Right ventricle myocardium inferior (tissue), 1 donor: ENCODE data around the gene TUBB4A. TPM values are rescaled to one million over a fixed set of nuclear protein-coding genes. Genes with fewer than 3 reads are reported as not detected.
"Not testable (repeated sequence)": the region's sequence is repeated elsewhere in the genome, so short reads cannot be mapped to it uniquely, and the experiment has no call there.

Experiments used
- ATAC-seq: fragments of 200-7000 bp; cut with Tn5 transposase; one replicate; pipeline ENCODE4 v1.9.1; 2020; ENCODE audit warnings: mild to moderate bottlenecking, moderate library complexity
- DNase-seq: peaks from one replicate; pipeline ENCODE4 v3.0.0; 2021; ENCODE audit errors: missing footprints
- intact Hi-C: fragments of 100-400 bp; cut with DNase I; formaldehyde crosslinking; loops from one replicate; pipeline ENCODE4 v1.11.0; 2022
- total RNA-seq: library from RNA; stranded (reverse); fragmentation: NEBNext Ultra II Directional; extraction: Animal tissue kit (Norgen Biotek cat#: 25700); gene quantifications from one replicate; pipeline ENCODE4 v1.2.1, GENCODE V29; 2021
- donor health status: DM: no; HTN: yes; CAD: no; lungs with severe emphysema.

TUBB4A gene
- total RNA-seq, 1 donor from 2014 or later = 6.2 TPM

GRCh38 chr19:6528544-6529121 lies 26.5 kb upstream of the TUBB4A start:
- intact Hi-C loops = no loop called here
- ATAC-seq (peak; percentile 80), DNase-seq (peak; percentile 79)

GRCh38 chr19:6527893-6528543 lies 25.9 kb upstream of the TUBB4A start:
- intact Hi-C loops = no loop called here
- no peak for ATAC-seq

GRCh38 chr19:6524311-6524710 lies 22.2 kb upstream of the TUBB4A start:
- no peak for ATAC-seq
- intact Hi-C loops = no loop called here
- no peak for DNase-seq

More at GRCh38 chr19:6527893-6528543, 25.9 kb upstream of the TUBB4A start:
- no peak for DNase-seq

- DNase-seq (no peak), ATAC-seq (no peak)
- intact Hi-C loops = no loop called here
These were observed 20.6 kb upstream of the TUBB4A start for GRCh38 chr19:6522712-6523111.

- ATAC-seq (no peak), DNase-seq (no peak)
- intact Hi-C loops = no loop called here
These were observed 19.9 kb upstream of the TUBB4A start for GRCh38 chr19:6521718-6522646.

- DNase-seq (no peak), ATAC-seq (no peak)
- intact Hi-C loops = loop anchor here (10.0 kb wide), 1 partner anchor 486 kb away; no protein-coding TSS in a partner anchor
These were observed 17.2 kb upstream of the TUBB4A start for GRCh38 chr19:6519289-6519688.

- intact Hi-C loops = loop anchor here (10.0 kb wide), 1 partner anchor 486 kb away; no protein-coding TSS in a partner anchor
- DNase-seq (no peak), ATAC-seq (no peak)
These were observed 16.2 kb upstream of the TUBB4A start for GRCh38 chr19:6518145-6518911.

- ATAC-seq (peak; percentile 93), DNase-seq (peak; percentile 96)
- intact Hi-C loops = loop anchor here (2.0 to 10.0 kb wide), 4 partner anchors 116 to 488 kb away; partner anchors contain the start of gene GPR108
These were observed 14.7 kb upstream of the TUBB4A start for GRCh38 chr19:6516659-6517291.

GRCh38 chr19:6516018-6516658 lies 14.0 kb upstream of the TUBB4A start:
- intact Hi-C loops = loop anchor here (2.0 to 10.0 kb wide), 4 partner anchors 117 to 489 kb away; partner anchors contain the start of gene GPR108
- peak; percentile 93 for ATAC-seq
- peak; percentile 95 for DNase-seq

- DNase-seq = no peak
- intact Hi-C loops = loop anchor here (10.0 kb wide), 1 partner anchor 490 kb away; no protein-coding TSS in a partner anchor
- ATAC-seq = no peak
These were observed 12.9 kb upstream of the TUBB4A start for GRCh38 chr19:6514926-6515544.

- intact Hi-C loops = loop anchor here (10.0 kb wide), 1 partner anchor 491 kb away; no protein-coding TSS in a partner anchor
- DNase-seq (no peak), ATAC-seq (no peak)
These were observed 12.0 kb upstream of the TUBB4A start for GRCh38 chr19:6514089-6514488.

GRCh38 chr19:6510618-6511017 lies 8.5 kb upstream of the TUBB4A start:
- no peak for ATAC-seq
- intact Hi-C loops = loop anchor here (10.0 kb wide), 1 partner anchor 494 kb away; no protein-coding TSS in a partner anchor
- no peak for DNase-seq

- DNase-seq (peak; percentile 80), ATAC-seq (peak; percentile 63)
- intact Hi-C loops = no loop called here
These were observed 7.2 kb upstream of the TUBB4A start for GRCh38 chr19:6509118-6509971.

- ATAC-seq, intact Hi-C loops, DNase-seq: not testable (repeated sequence)
These were observed 6.1 kb upstream of the TUBB4A start for GRCh38 chr19:6508028-6508771.

- no peak for DNase-seq
- intact Hi-C loops = no loop called here
- ATAC-seq = no peak
These were observed 1.5 kb upstream of the TUBB4A start for GRCh38 chr19:6503407-6504201.
